Stomach (tissue), 4 donors: ENCODE data around the gene EMCN.

ENCODE experiments used
- CTCF ChIP-seq, 7 experiments: fragments of 450-650 bp in 4 of 7; fragments of 200-600 bp in 3 of 7; sonication (generic) in 3 of 7; IDR thresholded peaks; one replicate each; pipeline ENCODE4 v1.5.1; 2016 to 2019; ENCODE audit warnings: antibody characterized with exemption in 7 of 7, control low read depth in 2 of 7, mild to moderate bottlenecking in 1 of 7
- EP300 ChIP-seq: sonication (generic); formaldehyde crosslinking; IDR thresholded peaks from one replicate; pipeline ENCODE4 v1.6.1; 2017; ENCODE audit warnings: antibody characterized with exemption
- POLR2A ChIP-seq, 4 donors: fragments of 450-650 bp; IDR thresholded peaks; one replicate each; pipeline ENCODE4 v1.6.1; 2016; ENCODE audit warnings: antibody characterized with exemption in 4 of 4, control low read depth in 2 of 4, mild to moderate bottlenecking in 1 of 4, moderate library complexity in 1 of 4
- POLR2AphosphoS5 ChIP-seq, 3 donors: sonication (generic); formaldehyde crosslinking; IDR thresholded peaks; one replicate each; pipeline ENCODE4 v1.6.1; 2016; ENCODE audit warnings: antibody characterized with exemption in 3 of 3

DNA sequence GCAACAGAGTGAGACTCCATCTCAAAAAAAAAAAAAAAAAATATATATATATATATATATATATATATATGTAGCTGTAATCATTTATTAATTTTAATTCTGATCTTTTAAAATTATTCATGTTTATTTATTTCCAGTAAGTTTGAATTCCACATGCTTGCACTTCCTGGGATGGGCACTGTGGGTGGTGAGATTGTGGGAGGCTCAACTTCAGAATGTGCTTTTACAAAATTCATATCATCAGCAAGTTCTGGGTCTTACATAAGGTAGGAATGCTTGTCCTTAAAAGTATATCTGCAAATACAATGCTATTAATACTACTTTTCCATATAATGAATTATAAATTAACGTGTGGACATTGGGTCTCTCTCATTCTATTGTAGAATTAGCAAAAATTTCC, 156.5 kb downstream of the EMCN start:
- TF ChIP-seq CTCF (IDR thresholded peaks at IDR 0.05) (no peak), POLR2A (IDR thresholded peaks at IDR 0.05) (no peak), EP300 (no peak), POLR2AphosphoS5 (IDR thresholded peaks at IDR 0.05) (no peak)
